Measurements from ENCODE around the gene DNAI1.
"Not testable (repeated sequence)": the region's sequence is repeated elsewhere in the genome, so short reads cannot be mapped to it uniquely, and the experiment has no call there.

The DNAI1 gene

GRCh38 chr9:34458013-34458958, at the start of gene DNAI1, which contains the start of gene FAM219A:
TSS of gene DNAI1 (plus strand) at chr9:34458805. CDS start at chr9:34459006, 201 bp downstream.
TSS of gene FAM219A (minus strand) at chr9:34458570. CDS start at chr9:34458263, 307 bp downstream.
- Mint-ChIP-seq H3K27ac (peak within 1 kb of the TSS; percentile 79), H3K9me3 (no peaks in the 10 kb centered on the region), H3K4me1 (ENCODE audit: low read depth) (peaks cover 39% of the 10 kb centered on the region), H3K36me3 (ENCODE audit: low read depth) (no peaks in the 10 kb centered on the region), H3K4me3 (peak within 1 kb of the TSS; percentile 92), H3K27me3 (ENCODE audit: low read depth) (peaks cover 21% of the 10 kb centered on the region)

GRCh38 chr9:34409154-34409553, 49.5 kb upstream of the DNAI1 start:
- no peak overlapping the region for H3K4me3 Mint-ChIP-seq
- H3K9me3 Mint-ChIP-seq: no peaks in the 10 kb centered on the region
- H3K36me3 Mint-ChIP-seq (ENCODE audit: low read depth): peaks cover under 1% of the 10 kb centered on the region
- no peak overlapping the region for H3K27ac Mint-ChIP-seq
- H3K27me3 Mint-ChIP-seq (ENCODE audit: low read depth): no peaks in the 10 kb centered on the region
- no peaks in the 10 kb centered on the region for H3K4me1 Mint-ChIP-seq (ENCODE audit: low read depth)

GRCh38 chr9:34412336-34412735, 46.3 kb upstream of the DNAI1 start:
- no peak overlapping the region for H3K27ac Mint-ChIP-seq
- no peaks in the 10 kb centered on the region for H3K9me3 Mint-ChIP-seq
- H3K4me3 Mint-ChIP-seq: no peak overlapping the region
- H3K4me1 Mint-ChIP-seq (ENCODE audit: low read depth): no peaks in the 10 kb centered on the region
- no peaks in the 10 kb centered on the region for H3K27me3 Mint-ChIP-seq (ENCODE audit: low read depth)
- no peaks in the 10 kb centered on the region for H3K36me3 Mint-ChIP-seq (ENCODE audit: low read depth)

- H3K4me1 Mint-ChIP-seq (ENCODE audit: low read depth): no peaks in the 10 kb centered on the region
- H3K4me3 Mint-ChIP-seq: no peak overlapping the region
- H3K9me3 Mint-ChIP-seq: no peaks in the 10 kb centered on the region
- no peaks in the 10 kb centered on the region for H3K36me3 Mint-ChIP-seq (ENCODE audit: low read depth)
- H3K27ac Mint-ChIP-seq: no peak overlapping the region
- H3K27me3 Mint-ChIP-seq (ENCODE audit: low read depth): no peaks in the 10 kb centered on the region
Observed at GRCh38 chr9:34413231-34413852, 45.3 kb upstream of the DNAI1 start.

GRCh38 chr9:34417734-34418133, 40.9 kb upstream of the DNAI1 start:
- Mint-ChIP-seq H3K36me3 (ENCODE audit: low read depth) (no peaks in the 10 kb centered on the region), H3K4me1 (ENCODE audit: low read depth) (no peaks in the 10 kb centered on the region), H3K9me3 (no peaks in the 10 kb centered on the region)

GRCh38 chr9:34419716-34420504, 38.7 kb upstream of the DNAI1 start:
- H3K27ac Mint-ChIP-seq: no peak overlapping the region
- H3K27me3 Mint-ChIP-seq (ENCODE audit: low read depth): no peaks in the 10 kb centered on the region
- no peaks in the 10 kb centered on the region for H3K4me1 Mint-ChIP-seq (ENCODE audit: low read depth)
- no peaks in the 10 kb centered on the region for H3K9me3 Mint-ChIP-seq
- no peak overlapping the region for H3K4me3 Mint-ChIP-seq
- no peaks in the 10 kb centered on the region for H3K36me3 Mint-ChIP-seq (ENCODE audit: low read depth)

More at GRCh38 chr9:34417734-34418133, 40.9 kb upstream of the DNAI1 start:
- no peak overlapping the region for H3K27ac Mint-ChIP-seq
- no peaks in the 10 kb centered on the region for H3K27me3 Mint-ChIP-seq (ENCODE audit: low read depth)
- H3K4me3 Mint-ChIP-seq: no peak overlapping the region

GRCh38 chr9:34426347-34427074, 32.1 kb upstream of the DNAI1 start:
- Mint-ChIP-seq H3K27ac (no peak overlapping the region), H3K9me3 (no peaks in the 10 kb centered on the region), H3K4me1 (ENCODE audit: low read depth) (peaks cover 2% of the 10 kb centered on the region), H3K4me3 (no peak overlapping the region), H3K36me3 (ENCODE audit: low read depth) (no peaks in the 10 kb centered on the region), H3K27me3 (ENCODE audit: low read depth) (no peaks in the 10 kb centered on the region)

GRCh38 chr9:34428325-34428958, 30.2 kb upstream of the DNAI1 start:
- Mint-ChIP-seq H3K4me3 (no peak overlapping the region), H3K4me1 (ENCODE audit: low read depth) (peaks cover 2% of the 10 kb centered on the region), H3K27me3 (ENCODE audit: low read depth) (no peaks in the 10 kb centered on the region), H3K36me3 (ENCODE audit: low read depth) (no peaks in the 10 kb centered on the region), H3K27ac (no peak overlapping the region), H3K9me3 (no peaks in the 10 kb centered on the region)

- no peaks in the 10 kb centered on the region for H3K36me3 Mint-ChIP-seq (ENCODE audit: low read depth)
- no peak overlapping the region for H3K27ac Mint-ChIP-seq
Observed at GRCh38 chr9:34430843-34431437, 27.7 kb upstream of the DNAI1 start.

GRCh38 chr9:34431667-34432066, 26.9 kb upstream of the DNAI1 start:
- H3K4me1 Mint-ChIP-seq (ENCODE audit: low read depth): peaks cover 2% of the 10 kb centered on the region
- no peaks in the 10 kb centered on the region for H3K27me3 Mint-ChIP-seq (ENCODE audit: low read depth)
- H3K9me3 Mint-ChIP-seq: no peaks in the 10 kb centered on the region
- H3K4me3 Mint-ChIP-seq: no peak overlapping the region
- H3K27ac Mint-ChIP-seq: no peak overlapping the region
- H3K36me3 Mint-ChIP-seq (ENCODE audit: low read depth): no peaks in the 10 kb centered on the region

More at GRCh38 chr9:34430843-34431437, 27.7 kb upstream of the DNAI1 start:
- no peaks in the 10 kb centered on the region for H3K27me3 Mint-ChIP-seq (ENCODE audit: low read depth)
- no peak overlapping the region for H3K4me3 Mint-ChIP-seq
- no peaks in the 10 kb centered on the region for H3K9me3 Mint-ChIP-seq
- H3K4me1 Mint-ChIP-seq (ENCODE audit: low read depth): peaks cover 2% of the 10 kb centered on the region

- no peaks in the 10 kb centered on the region for H3K27me3 Mint-ChIP-seq (ENCODE audit: low read depth)
- H3K4me3 Mint-ChIP-seq: no peak overlapping the region
- no peaks in the 10 kb centered on the region for H3K36me3 Mint-ChIP-seq (ENCODE audit: low read depth)
- peaks cover 6% of the 10 kb centered on the region for H3K4me1 Mint-ChIP-seq (ENCODE audit: low read depth)
- no peaks in the 10 kb centered on the region for H3K9me3 Mint-ChIP-seq
- H3K27ac Mint-ChIP-seq: no peak overlapping the region
Observed at GRCh38 chr9:34437006-34437925, 21.3 kb upstream of the DNAI1 start.

GRCh38 chr9:34437926-34438307, 20.7 kb upstream of the DNAI1 start:
- not testable (repeated sequence) for H3K4me3 Mint-ChIP-seq; H3K36me3 Mint-ChIP-seq (ENCODE audit: low read depth); H3K27ac Mint-ChIP-seq; H3K9me3 Mint-ChIP-seq; H3K27me3 Mint-ChIP-seq (ENCODE audit: low read depth); H3K4me1 Mint-ChIP-seq (ENCODE audit: low read depth)

Data from T-helper 1 cell treated with Interleukin-12 subunit alpha and Interleukin-12 subunit beta and Interleukin-4 antibody, amounts not matched to agents 30 μg/mL and 1 μg/mL, for 36 hours (primary cell).